ENCODE results near the gene TPPP.
"Not testable (repeated sequence)": the region's sequence is repeated elsewhere in the genome, so short reads cannot be mapped to it uniquely, and the experiment has no call there.

The TPPP gene

GRCh38 chr5:635306-636055 is 57.7 kb downstream of the TPPP start:
- Histone ChIP-seq H3K4me3 (no peak overlapping the region), H3K27ac (no peak overlapping the region)

GRCh38 chr5:634191-634590 is 59.0 kb downstream of the TPPP start:
- Histone ChIP-seq H3K27ac (no peak overlapping the region), H3K4me3 (no peak overlapping the region)

GRCh38 chr5:633501-633955 is 59.6 kb downstream of the TPPP start:
- Histone ChIP-seq H3K27ac (no peak overlapping the region), H3K4me3 (no peak overlapping the region)

GRCh38 chr5:628351-629205 is 64.6 kb downstream of the TPPP start:
- not testable (repeated sequence) for H3K4me3 ChIP-seq, H3K27ac ChIP-seq

- Histone ChIP-seq H3K27ac (no peak overlapping the region), H3K4me3 (no peak overlapping the region)
Measured at GRCh38 chr5:627840-628239, 65.3 kb downstream of the TPPP start.

- Histone ChIP-seq H3K4me3 (no peak overlapping the region), H3K27ac (no peak overlapping the region)
Measured at GRCh38 chr5:626850-627249, 66.3 kb downstream of the TPPP start.

GRCh38 chr5:625516-625915 is 67.6 kb downstream of the TPPP start:
- no peak overlapping the region for H3K27ac ChIP-seq
- no peak overlapping the region for H3K4me3 ChIP-seq

- no peak overlapping the region for H3K4me3 ChIP-seq
- no peak overlapping the region for H3K27ac ChIP-seq
Measured at GRCh38 chr5:624951-625230, 68.3 kb downstream of the TPPP start.

GRCh38 chr5:624118-624950 is 68.8 kb downstream of the TPPP start:
- Histone ChIP-seq H3K27ac (no peak overlapping the region), H3K4me3 (no peak overlapping the region)

- Histone ChIP-seq H3K27ac (no peak overlapping the region), H3K4me3 (no peak overlapping the region)
Measured at GRCh38 chr5:623531-623930, 69.6 kb downstream of the TPPP start.

- no peak overlapping the region for H3K4me3 ChIP-seq
- H3K27ac ChIP-seq = no peak overlapping the region
Measured at GRCh38 chr5:622946-623522, 70.1 kb downstream of the TPPP start.

GRCh38 chr5:622359-622758 is 70.8 kb downstream of the TPPP start:
- no peak overlapping the region for H3K27ac ChIP-seq
- no peak overlapping the region for H3K4me3 ChIP-seq

GRCh38 chr5:621341-621761 is 71.8 kb downstream of the TPPP start:
- Histone ChIP-seq H3K27ac (no peak overlapping the region), H3K4me3 (no peak overlapping the region)

- Histone ChIP-seq H3K27ac (no peak overlapping the region), H3K4me3 (no peak overlapping the region)
Measured at GRCh38 chr5:620586-621180, 72.5 kb downstream of the TPPP start.

GRCh38 chr5:620152-620551 is 73.0 kb downstream of the TPPP start:
- no peak overlapping the region for H3K4me3 ChIP-seq
- no peak overlapping the region for H3K27ac ChIP-seq

- Histone ChIP-seq H3K4me3 (no peak overlapping the region), H3K27ac (no peak overlapping the region)
Measured at GRCh38 chr5:619444-619843, 73.7 kb downstream of the TPPP start.

- Histone ChIP-seq H3K27ac (no peak overlapping the region), H3K4me3 (no peak overlapping the region)
Measured at GRCh38 chr5:618450-618849, 74.7 kb downstream of the TPPP start.

GRCh38 chr5:617896-618295 is 75.3 kb downstream of the TPPP start:
- no peak overlapping the region for H3K4me3 ChIP-seq
- no peak overlapping the region for H3K27ac ChIP-seq

GRCh38 chr5:616484-617039 is 76.6 kb downstream of the TPPP start:
- Histone ChIP-seq H3K27ac (no peak overlapping the region), H3K4me3 (no peak overlapping the region)
